SK-N-MC (cell line): ENCODE results near the gene TMEM259.

Experiments
- EZH2 ChIP-seq: fragments of 200-600 bp; sonication (generic); IDR thresholded peaks from one replicate; pipeline ENCODE4 v1.6.1; 2017; ENCODE audit warnings: antibody characterized with exemption
- POLR2AphosphoS5 ChIP-seq: IDR thresholded peaks from 2 replicates; pipeline ENCODE4 v1.6.1; 2012; ENCODE audit warnings: mild to moderate bottlenecking, low read depth, low read length, borderline replicate concordance

DNA sequence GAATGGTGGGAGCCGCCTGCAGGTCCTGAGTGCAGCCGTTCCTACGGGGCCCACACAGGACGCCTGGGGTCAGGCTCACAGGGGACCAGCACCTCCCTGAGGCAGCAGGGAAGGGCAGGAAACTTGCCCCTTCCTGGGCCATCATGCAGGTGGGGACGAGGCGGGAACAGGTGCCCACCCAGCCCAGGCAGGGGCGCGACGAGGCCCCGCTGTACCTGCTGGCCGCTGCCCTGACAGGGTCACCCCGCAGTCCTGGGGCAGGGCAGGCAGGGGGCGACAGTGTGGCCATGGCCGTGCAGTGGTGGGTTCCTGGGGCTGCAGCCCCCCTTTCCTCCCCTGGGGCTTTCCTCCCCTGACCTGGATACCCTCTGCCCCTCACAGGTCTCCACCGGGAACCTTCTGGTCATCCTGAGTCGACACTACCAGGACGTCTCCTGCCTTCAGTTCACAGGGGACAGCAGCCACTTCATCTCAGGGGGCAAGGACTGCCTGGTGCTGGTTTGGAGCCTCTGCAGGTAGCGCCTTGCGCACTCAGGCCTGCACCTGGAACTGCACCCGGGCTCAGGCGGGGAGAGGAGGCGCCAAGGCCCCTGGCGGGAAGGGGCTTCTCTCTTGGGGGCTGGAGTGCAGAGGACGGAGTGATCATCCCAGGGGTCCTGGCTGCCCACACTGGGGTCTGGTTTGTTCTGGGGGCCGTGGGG lies 31.4 kb downstream of the TMEM259 start:
- no peak for TF ChIP-seq EZH2
- no peak for TF ChIP-seq POLR2AphosphoS5
